Progenitor cell of endocrine pancreas (in vitro differentiated cells): ENCODE measurements around the gene GPR141. TPM values are rescaled to one million over a fixed set of nuclear protein-coding genes. Genes with fewer than 3 reads are reported as not detected.

Experiments used
- DNase-seq: peaks from one replicate; pipeline ENCODE4 v3.0.0; 2021; ENCODE audit warnings: low spot score; ENCODE audit not compliant: unreplicated experiment
- H3K27ac Mint-ChIP-seq: 2 replicates; pipeline ENCODE4 v1.8.0; 2021; ENCODE audit warnings: mild to moderate bottlenecking, moderate library complexity, mixed read lengths
- H3K27me3 Mint-ChIP-seq: 2 replicates; pipeline ENCODE4 v1.8.0; 2021; ENCODE audit warnings: mixed read lengths
- H3K36me3 Mint-ChIP-seq: 2 replicates; pipeline ENCODE4 v1.8.0; 2022; ENCODE audit warnings: mixed read lengths; ENCODE audit not compliant: insufficient read depth
- H3K4me1 Mint-ChIP-seq: 2 replicates; pipeline ENCODE4 v1.8.0; 2021; ENCODE audit warnings: low read depth, mixed read lengths
- H3K4me3 Mint-ChIP-seq: 2 replicates; pipeline ENCODE4 v1.8.0; 2021; ENCODE audit warnings: low read depth, mild to moderate bottlenecking, moderate library complexity, mixed read lengths
- H3K9me3 Mint-ChIP-seq: 2 replicates; pipeline ENCODE4 v1.8.0; 2021; ENCODE audit warnings: low read depth, mixed read lengths
- CTCF ChIP-seq: fragments of 200-600 bp; sonication (generic); IDR thresholded peaks from one replicate; pipeline ENCODE4 v1.5.0; 2021; ENCODE audit warnings: antibody characterized with exemption, mild to moderate bottlenecking; ENCODE audit not compliant: unreplicated experiment
- total RNA-seq: library from RNA; stranded (reverse); gene quantifications from 2 replicates; pipeline ENCODE4 v1.2.1, GENCODE V29; 2021

GPR141 gene
- total RNA-seq, 1 donor from 2014 or later = 1.1 TPM

- no peak overlapping the region for H3K27ac Mint-ChIP-seq
- H3K9me3 Mint-ChIP-seq = no peaks in the 10 kb centered on the region
- no peak overlapping the region for H3K4me3 Mint-ChIP-seq
- no peak for TF ChIP-seq CTCF
- no peaks in the 10 kb centered on the region for H3K36me3 Mint-ChIP-seq
- no peak for DNase-seq
- no peaks in the 10 kb centered on the region for H3K27me3 Mint-ChIP-seq
- peaks cover 8% of the 10 kb centered on the region for H3K4me1 Mint-ChIP-seq
Observed at GRCh38 chr7:37751096-37751495, 67.5 kb downstream of the GPR141 start.

- H3K27me3 Mint-ChIP-seq = no peaks in the 10 kb centered on the region
- no peak overlapping the region for H3K4me3 Mint-ChIP-seq
- H3K27ac Mint-ChIP-seq = peak overlapping the region; percentile 11
- H3K4me1 Mint-ChIP-seq = peaks cover 10% of the 10 kb centered on the region
- H3K36me3 Mint-ChIP-seq = no peaks in the 10 kb centered on the region
- no peaks in the 10 kb centered on the region for H3K9me3 Mint-ChIP-seq
- no peak for TF ChIP-seq CTCF
- no peak for DNase-seq
Observed at GRCh38 chr7:37753398-37754050, 70.0 kb downstream of the GPR141 start.

GRCh38 chr7:37756797-37757551 is 73.4 kb downstream of the GPR141 start:
- Mint-ChIP-seq H3K27ac (no peak overlapping the region), H3K27me3 (no peaks in the 10 kb centered on the region), H3K4me3 (no peak overlapping the region), H3K4me1 (peaks cover 10% of the 10 kb centered on the region), H3K9me3 (no peaks in the 10 kb centered on the region), H3K36me3 (no peaks in the 10 kb centered on the region)
- no peak for TF ChIP-seq CTCF
- DNase-seq = no peak

- H3K27ac Mint-ChIP-seq = no peak overlapping the region
- no peak overlapping the region for H3K4me3 Mint-ChIP-seq
- H3K36me3 Mint-ChIP-seq = no peaks in the 10 kb centered on the region
- no peak for DNase-seq
- H3K27me3 Mint-ChIP-seq = no peaks in the 10 kb centered on the region
- H3K4me1 Mint-ChIP-seq = peaks cover 10% of the 10 kb centered on the region
- H3K9me3 Mint-ChIP-seq = no peaks in the 10 kb centered on the region
- TF ChIP-seq CTCF = no peak
Observed at GRCh38 chr7:37757563-37757962, 74.0 kb downstream of the GPR141 start.

GRCh38 chr7:37758501-37759045 is 75.0 kb downstream of the GPR141 start:
- Mint-ChIP-seq H3K4me3 (no peak overlapping the region), H3K9me3 (no peaks in the 10 kb centered on the region), H3K27ac (peak overlapping the region; percentile 58), H3K36me3 (no peaks in the 10 kb centered on the region), H3K4me1 (peaks cover 10% of the 10 kb centered on the region), H3K27me3 (no peaks in the 10 kb centered on the region)
- TF ChIP-seq CTCF = no peak
- no peak for DNase-seq
